GM12872 (cell line): Measurements from ENCODE around the gene RNF43.

Source experiments
- CTCF ChIP-seq: IDR thresholded peaks from 3 replicates; pipeline ENCODE4 v1.5.1; 2011; ENCODE audit warnings: low read depth, mild to moderate bottlenecking, low read length, moderate library complexity; ENCODE audit not compliant: insufficient read depth

The RNF43 gene

GRCh38 chr17:58368860-58369213, 48.5 kb downstream of the RNF43 start:
- TF ChIP-seq CTCF: no peak
